ENCODE results near the gene PHACTR4.
"Not testable (repeated sequence)": the region's sequence is repeated elsewhere in the genome, so short reads cannot be mapped to it uniquely, and the experiment has no call there.

The PHACTR4 gene

GRCh38 chr1:28329395-28330153, 40.0 kb upstream of the PHACTR4 start:
- no peak for TF ChIP-seq CTCF (IDR thresholded peaks at IDR 0.05; ENCODE audit: low read depth, low read length, missing control alignments)
- peak; percentile 32 for DNase-seq (ENCODE audit: low read depth)
- H3K4me3 ChIP-seq (ENCODE audit: low read depth, low read length): peak overlapping the region; percentile 72
- in situ Hi-C loops (cut with HindIII; ENCODE audit: low sequenced_read_pairs): no loop called here

GRCh38 chr1:28338897-28339296, 30.6 kb upstream of the PHACTR4 start:
- in situ Hi-C loops (cut with HindIII; ENCODE audit: low sequenced_read_pairs): no loop called here
- H3K4me3 ChIP-seq (ENCODE audit: low read depth, low read length): no peak overlapping the region
- no peak for DNase-seq (ENCODE audit: low read depth)
- no peak for TF ChIP-seq CTCF (IDR thresholded peaks at IDR 0.05; ENCODE audit: low read depth, low read length, missing control alignments)

- TF ChIP-seq CTCF (IDR thresholded peaks at IDR 0.05; ENCODE audit: low read depth, low read length, missing control alignments): no peak
- H3K4me3 ChIP-seq (ENCODE audit: low read depth, low read length): no peak overlapping the region
- DNase-seq (ENCODE audit: low read depth): no peak
- in situ Hi-C loops (cut with HindIII; ENCODE audit: low sequenced_read_pairs): no loop called here
Measured at GRCh38 chr1:28339551-28339950, 30.0 kb upstream of the PHACTR4 start.

- in situ Hi-C loops (cut with HindIII; ENCODE audit: low sequenced_read_pairs): no loop called here
- TF ChIP-seq CTCF (IDR thresholded peaks at IDR 0.05; ENCODE audit: low read depth, low read length, missing control alignments): no peak
- DNase-seq (ENCODE audit: low read depth): no peak
- no peak overlapping the region for H3K4me3 ChIP-seq (ENCODE audit: low read depth, low read length)
Measured at GRCh38 chr1:28340221-28340974, 29.1 kb upstream of the PHACTR4 start.

GRCh38 chr1:28341591-28341990, 27.9 kb upstream of the PHACTR4 start:
- no peak for TF ChIP-seq CTCF (IDR thresholded peaks at IDR 0.05; ENCODE audit: low read depth, low read length, missing control alignments)
- H3K4me3 ChIP-seq (ENCODE audit: low read depth, low read length): no peak overlapping the region
- no peak for DNase-seq (ENCODE audit: low read depth)
- in situ Hi-C loops (cut with HindIII; ENCODE audit: low sequenced_read_pairs): no loop called here

GRCh38 chr1:28343405-28343804, 26.1 kb upstream of the PHACTR4 start:
- no peak for TF ChIP-seq CTCF (IDR thresholded peaks at IDR 0.05; ENCODE audit: low read depth, low read length, missing control alignments)
- peak; percentile 5 for DNase-seq (ENCODE audit: low read depth)
- in situ Hi-C loops (cut with HindIII; ENCODE audit: low sequenced_read_pairs): no loop called here
- no peak overlapping the region for H3K4me3 ChIP-seq (ENCODE audit: low read depth, low read length)

GRCh38 chr1:28353248-28353810, 16.2 kb upstream of the PHACTR4 start:
- DNase-seq (ENCODE audit: low read depth); H3K4me3 ChIP-seq (ENCODE audit: low read depth, low read length); in situ Hi-C loops (cut with HindIII; ENCODE audit: low sequenced_read_pairs): not testable (repeated sequence)
